ENCODE measurements around the gene SPTBN2.

DNA sequence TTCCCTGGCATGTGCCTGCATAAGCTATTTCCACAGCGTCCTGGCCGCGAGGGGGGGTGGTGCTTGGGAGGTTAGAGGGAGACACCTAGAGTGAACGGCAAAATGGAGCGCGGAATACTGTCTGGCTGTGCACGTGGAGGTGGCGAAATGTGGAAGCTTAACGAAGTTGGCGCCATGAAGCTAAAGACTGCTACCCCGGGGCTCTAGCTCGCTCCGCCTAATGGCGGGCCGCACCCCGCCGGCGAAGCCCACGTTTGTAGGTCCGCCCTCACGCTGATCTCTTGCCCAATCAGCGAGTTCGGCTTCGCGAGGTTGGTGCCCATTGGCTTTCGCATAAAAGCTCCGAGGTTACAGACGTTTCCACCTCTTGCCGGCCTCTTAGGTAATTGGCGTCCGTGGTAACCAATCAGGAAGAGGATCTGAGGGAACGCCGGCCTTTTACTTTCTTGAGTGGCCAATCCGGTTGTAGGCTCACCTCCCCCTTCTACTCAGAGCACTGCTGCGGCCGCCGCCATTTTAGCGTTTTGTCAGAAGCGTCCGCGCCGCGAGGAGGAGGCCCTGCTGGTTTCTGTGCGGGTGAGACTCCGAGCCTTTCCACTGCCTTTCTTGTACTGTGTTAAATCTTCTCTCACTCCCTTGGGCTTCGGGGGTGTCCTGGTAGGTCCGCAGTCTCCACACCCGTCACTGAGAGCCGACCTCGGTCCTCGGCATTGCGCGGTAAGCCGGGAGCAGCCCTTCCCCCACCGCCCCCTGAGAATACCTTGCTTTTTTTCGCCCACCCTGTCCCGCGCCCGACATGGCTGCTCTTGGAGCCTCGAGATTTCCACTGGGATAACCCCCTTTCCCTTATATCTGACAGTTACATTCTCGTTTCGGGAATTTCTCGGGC is 90.6 kb downstream of the SPTBN2 start, which contains the start of gene RBM4:
- TF ChIP-seq, protein P1, sequence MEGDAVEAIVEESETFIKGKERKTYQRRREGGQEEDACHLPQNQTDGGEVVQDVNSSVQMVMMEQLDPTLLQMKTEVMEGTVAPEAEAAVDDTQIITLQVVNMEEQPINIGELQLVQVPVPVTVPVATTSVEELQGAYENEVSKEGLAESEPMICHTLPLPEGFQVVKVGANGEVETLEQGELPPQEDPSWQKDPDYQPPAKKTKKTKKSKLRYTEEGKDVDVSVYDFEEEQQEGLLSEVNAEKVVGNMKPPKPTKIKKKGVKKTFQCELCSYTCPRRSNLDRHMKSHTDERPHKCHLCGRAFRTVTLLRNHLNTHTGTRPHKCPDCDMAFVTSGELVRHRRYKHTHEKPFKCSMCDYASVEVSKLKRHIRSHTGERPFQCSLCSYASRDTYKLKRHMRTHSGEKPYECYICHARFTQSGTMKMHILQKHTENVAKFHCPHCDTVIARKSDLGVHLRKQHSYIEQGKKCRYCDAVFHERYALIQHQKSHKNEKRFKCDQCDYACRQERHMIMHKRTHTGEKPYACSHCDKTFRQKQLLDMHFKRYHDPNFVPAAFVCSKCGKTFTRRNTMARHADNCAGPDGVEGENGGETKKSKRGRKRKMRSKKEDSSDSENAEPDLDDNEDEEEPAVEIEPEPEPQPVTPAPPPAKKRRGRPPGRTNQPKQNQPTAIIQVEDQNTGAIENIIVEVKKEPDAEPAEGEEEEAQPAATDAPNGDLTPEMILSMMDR (IDR thresholded peaks at IDR 0.05) = no peak
- peak in 1 of 2 donors; percentile 83 for TF ChIP-seq POLR2A (IDR thresholded peaks at IDR 0.05)
